OCI-LY7 (cell line): ENCODE measurements around the gene TMC7. TPM values are rescaled to one million over a fixed set of nuclear protein-coding genes. Genes with fewer than 3 reads are reported as not detected.

Experiments used
- BruUV-seq: library from RNA; stranded (reverse); fragments of 400-500 nt; replicated peaks from 2 replicates; lab custom pipeline; 2021; lab: Mats Ljungman, UMichigan
- CTCF ChIA-PET: fragments of 300-600 bp; sonication (Branson Sonifier 250); formaldehyde crosslinking; loops from one replicate; lab custom pipeline; 2022; ENCODE audit warnings: antibody characterized with exemption; ENCODE audit not compliant: unreplicated experiment; lab: Charles Lee
- POLR2A ChIA-PET: fragments of 300-600 bp; sonication (Branson Sonifier 250); formaldehyde crosslinking; loops from one replicate; lab custom pipeline; 2022; ENCODE audit warnings: antibody characterized with exemption; lab: Charles Lee
- DNase-seq: peaks from one replicate; pipeline ENCODE4 v3.0.0-alpha.2; 2015; ENCODE audit warnings: low spot score
- H2AFZ ChIP-seq: fragments of 200-600 bp; sonication (generic), shearing (Covaris generic); 2 replicates; pipeline ENCODE4 v1.6.1; 2014; ENCODE audit warnings: mild to moderate bottlenecking, antibody characterized with exemption, low read length, moderate library complexity
- H3K27ac ChIP-seq: fragments of 200-600 bp; sonication (generic); 2 replicates; pipeline ENCODE4 v1.5.1; 2014; ENCODE audit warnings: mixed run types, low read depth, mild to moderate bottlenecking, moderate library complexity, low read length, inconsistent platforms; ENCODE audit not compliant: poor library complexity, severe bottlenecking
- H3K36me3 ChIP-seq: fragments of 200-600 bp; sonication (generic); 2 replicates; pipeline ENCODE4 v1.6.1; 2014; ENCODE audit warnings: mild to moderate bottlenecking, antibody characterized with exemption, low read length, moderate library complexity, mixed read lengths; ENCODE audit not compliant: insufficient read depth
- H3K4me1 ChIP-seq: fragments of 200-600 bp; sonication (generic); 2 replicates; pipeline ENCODE4 v1.5.1; 2014; ENCODE audit warnings: mild to moderate bottlenecking, low read length; ENCODE audit not compliant: insufficient read depth, poor library complexity, severe bottlenecking
- H3K4me2 ChIP-seq: fragments of 200-600 bp; sonication (generic); 2 replicates; pipeline ENCODE4 v1.6.1; 2014; ENCODE audit warnings: mild to moderate bottlenecking, low read length
- H3K4me3 ChIP-seq: fragments of 200-600 bp; sonication (generic); 2 replicates; pipeline ENCODE4 v1.5.1; 2014; ENCODE audit warnings: mild to moderate bottlenecking, low read depth, low read length; ENCODE audit not compliant: poor library complexity, severe bottlenecking
- H3K79me2 ChIP-seq: fragments of 200-600 bp; sonication (generic); 2 replicates; pipeline ENCODE4 v1.6.1; 2016; ENCODE audit warnings: low read depth, mild to moderate bottlenecking, low read length, moderate library complexity, mixed read lengths; ENCODE audit not compliant: insufficient read depth
- H3K9me2 ChIP-seq: fragments of 200-600 bp; sonication (generic); 2 replicates; pipeline ENCODE4 v1.6.1; 2016; ENCODE audit warnings: mild to moderate bottlenecking, low read length, mixed read lengths; ENCODE audit not compliant: insufficient read depth
- H3K9me3 ChIP-seq: fragments of 200-600 bp; sonication (generic); 2 replicates; pipeline ENCODE4 v1.6.1; 2014; ENCODE audit warnings: mild to moderate bottlenecking, mixed run types, low read length, mixed read lengths
- H4K20me1 ChIP-seq: fragments of 200-600 bp; sonication (generic); 2 replicates; pipeline ENCODE4 v1.6.1; 2014; ENCODE audit warnings: mild to moderate bottlenecking, antibody characterized with exemption, low read length, moderate library complexity, mixed read lengths; ENCODE audit not compliant: insufficient read depth
- EZH2phosphoT487 ChIP-seq: fragments of 200-600 bp; sonication (generic); IDR thresholded peaks from 2 replicates; pipeline ENCODE4 v1.6.1; 2018; ENCODE audit warnings: low read depth, borderline replicate concordance, mild to moderate bottlenecking, mixed run types, antibody characterized with exemption, low read length, moderate library complexity, mixed read lengths
- intact Hi-C: fragments of 100-400 bp; cut with micrococcal nuclease; formaldehyde crosslinking; loops from one replicate; pipeline ENCODE4 v1.10.0; 2022; ENCODE audit not compliant: unreplicated experiment
- small RNA-seq: library from RNA; depleted of rRNA; stranded (forward); fragments of <200 nt; gene quantifications from one replicate; pipeline ENCODE3, GENCODE V24; 2014
- total RNA-seq, 2 experiments: library from RNA; depleted of rRNA in 1 of 2; stranded (reverse); fragments of >200 nt in 1 of 2; shearing (Covaris generic) in 1 of 2; gene quantifications; 2 replicates each; pipeline ENCODE4 v1.2.3, GENCODE V29; 2014 to 2022
- TF ChIP-seq, protein P1 (sequence below): fragments of 200-600 bp; sonication (generic); conservative IDR thresholded peaks from 2 replicates; pipeline ENCODE4 v1.5.1; 2014; ENCODE audit warnings: mild to moderate bottlenecking, antibody characterized with exemption, low read length, moderate library complexity, mixed read lengths

TMC7 gene
- total RNA-seq, 2 experiments from 2014 or later, result not detected

DNA sequence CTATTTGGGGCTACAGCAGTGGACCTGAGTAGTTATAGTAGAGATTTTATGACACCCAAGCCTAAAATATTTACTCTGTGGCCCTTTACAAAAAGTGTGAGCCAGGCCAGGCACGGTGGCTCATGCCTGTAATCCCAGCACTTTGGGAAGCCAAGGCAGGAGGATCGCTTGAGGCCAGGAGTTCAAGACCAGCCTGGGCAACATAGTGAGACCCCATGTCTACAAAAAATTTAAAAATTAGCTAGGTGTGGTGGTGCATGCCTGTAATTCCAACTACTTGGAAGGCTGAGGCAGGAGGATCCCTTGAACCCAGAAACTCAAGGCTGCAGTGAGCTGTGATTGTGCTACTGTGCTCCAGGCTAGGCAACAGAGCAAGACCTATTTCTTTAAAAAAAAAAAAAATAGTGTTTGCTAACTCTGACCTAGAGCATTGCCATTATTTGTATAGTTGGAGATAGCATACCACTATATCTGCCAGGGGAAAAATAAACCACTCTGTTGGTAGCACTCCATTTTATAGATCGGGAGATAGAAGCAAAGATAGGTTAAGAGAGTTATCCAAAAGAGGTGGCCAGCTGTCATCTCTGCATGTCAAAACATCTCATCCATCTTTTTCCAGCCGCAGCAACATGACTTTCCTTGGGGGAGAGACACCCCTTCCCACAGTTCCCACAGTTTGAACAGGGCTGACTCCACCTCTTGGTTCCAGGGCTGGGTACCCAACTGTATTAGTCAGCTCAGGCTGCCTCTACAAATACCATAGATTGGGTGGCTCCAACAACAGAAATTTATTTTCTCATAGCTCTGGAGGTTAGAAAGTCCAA is 127.0 kb downstream of the TMC7 start:
- Histone ChIP-seq H3K4me2 (no peak overlapping the region), H3K9me3 (no peaks in the 10 kb centered on the region), H3K27ac (no peak overlapping the region), H3K36me3 (no peaks in the 10 kb centered on the region), H4K20me1 (no peaks in the 10 kb centered on the region), H3K4me1 (peaks cover 5% of the 10 kb centered on the region), H3K79me2 (no peaks in the 10 kb centered on the region), H3K4me3 (no peak overlapping the region), H3K9me2 (no peaks in the 10 kb centered on the region), H2AFZ (no peak overlapping the region)
- CTCF ChIA-PET, result no interaction called here
- TF ChIP-seq, protein P1, sequence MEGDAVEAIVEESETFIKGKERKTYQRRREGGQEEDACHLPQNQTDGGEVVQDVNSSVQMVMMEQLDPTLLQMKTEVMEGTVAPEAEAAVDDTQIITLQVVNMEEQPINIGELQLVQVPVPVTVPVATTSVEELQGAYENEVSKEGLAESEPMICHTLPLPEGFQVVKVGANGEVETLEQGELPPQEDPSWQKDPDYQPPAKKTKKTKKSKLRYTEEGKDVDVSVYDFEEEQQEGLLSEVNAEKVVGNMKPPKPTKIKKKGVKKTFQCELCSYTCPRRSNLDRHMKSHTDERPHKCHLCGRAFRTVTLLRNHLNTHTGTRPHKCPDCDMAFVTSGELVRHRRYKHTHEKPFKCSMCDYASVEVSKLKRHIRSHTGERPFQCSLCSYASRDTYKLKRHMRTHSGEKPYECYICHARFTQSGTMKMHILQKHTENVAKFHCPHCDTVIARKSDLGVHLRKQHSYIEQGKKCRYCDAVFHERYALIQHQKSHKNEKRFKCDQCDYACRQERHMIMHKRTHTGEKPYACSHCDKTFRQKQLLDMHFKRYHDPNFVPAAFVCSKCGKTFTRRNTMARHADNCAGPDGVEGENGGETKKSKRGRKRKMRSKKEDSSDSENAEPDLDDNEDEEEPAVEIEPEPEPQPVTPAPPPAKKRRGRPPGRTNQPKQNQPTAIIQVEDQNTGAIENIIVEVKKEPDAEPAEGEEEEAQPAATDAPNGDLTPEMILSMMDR, result no peak
- no peak for TF ChIP-seq EZH2phosphoT487
- POLR2A ChIA-PET, result interaction anchor here (0.6 to 0.9 kb wide), 2 partner anchors 16 to 28 kb away, joined by 3 to 5 read pairs; no protein-coding TSS in a partner anchor
- intact Hi-C loops, result no loop called here
- BruUV-seq, result no TSS peak
- DNase-seq, result no peak

DNA sequence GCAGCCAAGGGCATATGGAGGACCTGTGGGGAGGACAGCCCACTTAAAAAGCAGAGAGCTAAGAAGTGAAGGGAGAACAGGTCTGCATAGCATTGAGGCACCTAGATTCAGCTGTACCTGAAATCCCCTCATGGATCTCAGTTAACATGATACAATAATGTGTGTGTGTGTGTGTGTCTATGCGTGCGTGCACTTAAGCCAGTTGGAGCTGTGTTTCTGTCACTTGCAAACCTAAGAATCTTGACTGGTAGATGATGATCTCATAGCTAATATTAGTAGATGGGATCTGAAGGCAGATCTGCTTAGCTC is 128.3 kb downstream of the TMC7 start:
- H4K20me1 ChIP-seq, result no peaks in the 10 kb centered on the region
- ChIA-PET CTCF (no interaction called here), POLR2A (interaction anchor here (0.5 to 0.7 kb wide), 2 partner anchors 45 to 719 kb away, joined by 3 read pairs; partner anchors contain the start of gene COQ7)
- no peak overlapping the region for H2AFZ ChIP-seq
- no peak for TF ChIP-seq EZH2phosphoT487
- TF ChIP-seq, protein P1, result no peak
- H3K4me1 ChIP-seq, result peaks cover 9% of the 10 kb centered on the region
- no peak for DNase-seq
- H3K36me3 ChIP-seq, result no peaks in the 10 kb centered on the region
- no TSS peak for BruUV-seq
- H3K79me2 ChIP-seq, result no peaks in the 10 kb centered on the region
- no peak overlapping the region for H3K4me2 ChIP-seq
- intact Hi-C loops, result no loop called here
- no peaks in the 10 kb centered on the region for H3K9me3 ChIP-seq
- no peaks in the 10 kb centered on the region for H3K9me2 ChIP-seq
- H3K4me3 ChIP-seq, result no peak overlapping the region
- no peak overlapping the region for H3K27ac ChIP-seq

Small RNAs within 50 kb of the gene (small RNA-seq; reads per million reads assigned to genes)
- not detected for gene RNU6-1340P

Other genes with a start within 250 kb of the TMC7 start
- gene RPS15A, start 193.6 kb upstream of the TMC7 start, total RNA-seq (2014; rRNA removed; shearing (Covaris generic)), result 2,355 and 2,645 TPM in 2 replicates
- gene RPS15A, start 193.6 kb upstream of the TMC7 start, total RNA-seq (2022), result 1,902 and 2,030 TPM in 2 replicates
- gene ARL6IP1, start 182.4 kb upstream of the TMC7 start, total RNA-seq (2014; rRNA removed; shearing (Covaris generic)), result 322 and 349 TPM in 2 replicates
- 224 and 233 TPM in 2 replicates for gene ARL6IP1, start 182.4 kb upstream of the TMC7 start, total RNA-seq (2022)
- gene SMG1, start 57.5 kb upstream of the TMC7 start, total RNA-seq (2014; rRNA removed; shearing (Covaris generic)), result 87.5 and 106 TPM in 2 replicates
- gene SMG1, start 57.5 kb upstream of the TMC7 start, total RNA-seq (2022), result 199 and 208 TPM in 2 replicates
- gene COQ7, start 83.7 kb downstream of the TMC7 start, total RNA-seq (2014; rRNA removed; shearing (Covaris generic)), result 19.9 and 22.2 TPM in 2 replicates
- gene COQ7, start 83.7 kb downstream of the TMC7 start, total RNA-seq (2022), result 21.6 and 27.3 TPM in 2 replicates
- gene ITPRIPL2, start 130.0 kb downstream of the TMC7 start, total RNA-seq (2014; rRNA removed; shearing (Covaris generic)), result 0.03 TPM in 1 of 2 replicates, not detected in the other
- not detected in 2 replicates for gene ITPRIPL2, start 130.0 kb downstream of the TMC7 start, total RNA-seq (2022)
- gene SYT17, start 184.3 kb downstream of the TMC7 start, total RNA-seq (2014; rRNA removed; shearing (Covaris generic)), result 7.1 and 10.3 TPM in 2 replicates
- gene SYT17, start 184.3 kb downstream of the TMC7 start, total RNA-seq (2022), result 6.0 and 6.2 TPM in 2 replicates